ENCODE data around the gene NDUFAB1. TPM values are rescaled to one million over a fixed set of nuclear protein-coding genes. Genes with fewer than 3 reads are reported as not detected.
"Not testable (repeated sequence)": the region's sequence is repeated elsewhere in the genome, so short reads cannot be mapped to it uniquely, and the experiment has no call there.

NDUFAB1 gene
- total RNA-seq, 1 experiment from 2014 or later = 166 TPM

- BruUV-seq (replicated peaks) = no TSS peak
- Histone ChIP-seq H3K27me3 (ENCODE audit: control insufficient read depth, insufficient read depth, low read length) (no peaks in the 10 kb centered on the region), H3K4me1 (ENCODE audit: control insufficient read depth, insufficient read depth, low read length) (peaks cover 8% of the 10 kb centered on the region), H3K36me3 (ENCODE audit: control insufficient read depth, insufficient read depth, low read length) (0 out of 2 replicates have a peak, but pooled peaks cover 5% of the 10 kb centered on the region), H3K9me3 (ENCODE audit: control insufficient read depth, insufficient read depth, low read depth, low read length) (no peaks in the 10 kb centered on the region), H3K27ac (ENCODE audit: low read length) (no peak overlapping the region), H3K4me3 (ENCODE audit: low read depth in 2 of 2, low read length in 2 of 2) (no peak overlapping the region)
- TF ChIP-seq REST (IDR thresholded peaks at IDR 0.05; ENCODE audit: insufficient read depth in 1 of 2, low read depth in 2 of 2, low read length in 1 of 2) (no peak), TCF7L2 (IDR thresholded peaks at IDR 0.05; ENCODE audit: low read depth, low read length) (no peak), SIN3A (IDR thresholded peaks at IDR 0.05; ENCODE audit: borderline replicate concordance, insufficient read depth, low read depth, low read length) (no peak), CTCF (IDR thresholded peaks at IDR 0.05) (no peak), POLR2AphosphoS5 (IDR thresholded peaks at IDR 0.05; ENCODE audit: low read depth, low read length) (no peak)
- DNase-seq (ENCODE audit: low read depth, low spot score) (no peak), ATAC-seq (no peak)
- CTCF ChIA-PET = no interaction called here
- POLR2A ChIA-PET = no interaction called here
- intact Hi-C loops (cut with micrococcal nuclease; ENCODE audit: unreplicated experiment) (no loop called here), in situ Hi-C loops (cut with HindIII; ENCODE audit: low pct_unique_long_range_greater_than_20kb, low sequenced_read_pairs) (no loop called here)
These were observed 15.8 kb upstream of the NDUFAB1 start for GRCh38 chr16:23611936-23612335.

GRCh38 chr16:23610905-23611304, 14.8 kb upstream of the NDUFAB1 start:
- intact Hi-C loops (cut with micrococcal nuclease; ENCODE audit: unreplicated experiment); H3K27me3 ChIP-seq (ENCODE audit: control insufficient read depth, insufficient read depth, low read length); H3K4me1 ChIP-seq (ENCODE audit: control insufficient read depth, insufficient read depth, low read length); in situ Hi-C loops (cut with HindIII; ENCODE audit: low pct_unique_long_range_greater_than_20kb, low sequenced_read_pairs); ATAC-seq; DNase-seq (ENCODE audit: low read depth, low spot score); BruUV-seq (replicated peaks); H3K9me3 ChIP-seq (ENCODE audit: control insufficient read depth, insufficient read depth, low read depth, low read length); POLR2A ChIA-PET; H3K27ac ChIP-seq (ENCODE audit: low read length); H3K4me3 ChIP-seq (ENCODE audit: low read depth in 2 of 2, low read length in 2 of 2); H3K36me3 ChIP-seq (ENCODE audit: control insufficient read depth, insufficient read depth, low read length): not testable (repeated sequence)
- CTCF ChIA-PET = interaction anchor here (0.6 kb wide), 1 partner anchor 112 kb away, joined by 3 read pairs; no protein-coding TSS in a partner anchor

GRCh38 chr16:23609929-23610328, 13.8 kb upstream of the NDUFAB1 start:
- ATAC-seq (no peak), DNase-seq (ENCODE audit: low read depth, low spot score) (no peak)
- in situ Hi-C loops (cut with HindIII; ENCODE audit: low pct_unique_long_range_greater_than_20kb, low sequenced_read_pairs) = no loop called here
- Histone ChIP-seq H3K27me3 (ENCODE audit: control insufficient read depth, insufficient read depth, low read length) (no peaks in the 10 kb centered on the region), H3K27ac (ENCODE audit: low read length) (no peak overlapping the region), H3K9me3 (ENCODE audit: control insufficient read depth, insufficient read depth, low read depth, low read length) (no peaks in the 10 kb centered on the region), H3K4me1 (ENCODE audit: control insufficient read depth, insufficient read depth, low read length) (peaks cover 8% of the 10 kb centered on the region), H3K36me3 (ENCODE audit: control insufficient read depth, insufficient read depth, low read length) (peaks cover 4% of the 10 kb centered on the region; the same call in 1 of the 2 replicates), H3K4me3 (ENCODE audit: low read depth in 2 of 2, low read length in 2 of 2) (no peak overlapping the region)
- no peak for TF ChIP-seq POLR2AphosphoS5 (IDR thresholded peaks at IDR 0.05; ENCODE audit: low read depth, low read length)
- TF ChIP-seq SIN3A (IDR thresholded peaks at IDR 0.05; ENCODE audit: borderline replicate concordance, insufficient read depth, low read depth, low read length) = no peak
- TF ChIP-seq TCF7L2 (IDR thresholded peaks at IDR 0.05; ENCODE audit: low read depth, low read length) = no peak
- no peak for TF ChIP-seq CTCF (IDR thresholded peaks at IDR 0.05)
- no peak for TF ChIP-seq REST (IDR thresholded peaks at IDR 0.05; ENCODE audit: insufficient read depth in 1 of 2, low read depth in 2 of 2, low read length in 1 of 2)
- POLR2A ChIA-PET = no interaction called here
- intact Hi-C loops (cut with micrococcal nuclease; ENCODE audit: unreplicated experiment) = no loop called here
- CTCF ChIA-PET = no interaction called here
- BruUV-seq (replicated peaks) = no TSS peak

Measured in Panc1 (cell line).